A673 (cell line): Measurements from ENCODE around the gene NDST3. TPM values are rescaled to one million over a fixed set of nuclear protein-coding genes. Genes with fewer than 3 reads are reported as not detected.
A peak's percentile ranks its signal among the peaks of the same experiment; 100 is the strongest.

Experiments used
- BruUV-seq: library from RNA; stranded (reverse); fragments of 400-500 nt; replicated peaks from 2 replicates; lab custom pipeline; 2021; lab: Mats Ljungman, UMichigan
- CTCF ChIA-PET: fragments of 300-600 bp; sonication (Branson Sonifier 250); formaldehyde crosslinking; loops from one replicate; lab custom pipeline; 2022; ENCODE audit warnings: antibody characterized with exemption; lab: Charles Lee
- POLR2A ChIA-PET: fragments of 300-600 bp; sonication (Branson Sonifier 250); formaldehyde crosslinking; loops from one replicate; lab custom pipeline; 2022; ENCODE audit warnings: antibody characterized with exemption; ENCODE audit not compliant: low non-redundant PET; lab: Charles Lee
- DNase-seq: peaks from one replicate; pipeline ENCODE4 v3.0.0-alpha.2; 2015; ENCODE audit warnings: low spot score
- H3K27ac ChIP-seq: fragments of 200-600 bp; sonication (generic); 2 replicates; pipeline ENCODE4 v1.5.1; 2016; ENCODE audit warnings: mixed run types, low read depth, mild to moderate bottlenecking, mixed read lengths, antibody characterized with exemption, low read length; ENCODE audit not compliant: poor library complexity, severe bottlenecking
- H3K27me3 ChIP-seq: fragments of 200-600 bp; sonication (generic); replicated peaks from 2 replicates; pipeline ENCODE4 v1.6.1; 2017; ENCODE audit warnings: mixed run types, low read depth, mild to moderate bottlenecking, mixed read lengths, antibody characterized with exemption, low read length; ENCODE audit not compliant: insufficient read depth, poor library complexity
- H3K36me3 ChIP-seq: fragments of 200-600 bp; sonication (generic); 2 replicates; pipeline ENCODE4 v1.6.1; 2016; ENCODE audit warnings: mixed run types, mild to moderate bottlenecking, mixed read lengths, antibody characterized with exemption, low read length; ENCODE audit not compliant: insufficient read depth, poor library complexity, severe bottlenecking
- H3K4me1 ChIP-seq: fragments of 200-600 bp; sonication (generic); 2 replicates; pipeline ENCODE4 v1.6.1; 2017; ENCODE audit warnings: mixed run types, mild to moderate bottlenecking, mixed read lengths, antibody characterized with exemption, low read length; ENCODE audit not compliant: insufficient read depth, poor library complexity, severe bottlenecking
- H3K4me3 ChIP-seq: fragments of 200-600 bp; sonication (generic); 2 replicates; pipeline ENCODE4 v1.5.1; 2016; ENCODE audit warnings: low read depth, mixed run types, mild to moderate bottlenecking, mixed read lengths, low read length; ENCODE audit not compliant: poor library complexity, severe bottlenecking
- H3K9me3 ChIP-seq: fragments of 200-600 bp; sonication (generic); 2 replicates; pipeline ENCODE4 v1.6.1; 2016; ENCODE audit warnings: mixed run types, low read depth, mild to moderate bottlenecking, mixed read lengths, antibody characterized with exemption, low read length; ENCODE audit not compliant: poor library complexity, severe bottlenecking
- CTCF ChIP-seq: fragments of 300-800, 200-600 bp; sonication (generic); conservative IDR thresholded peaks from 2 replicates; pipeline ENCODE4 v1.5.1; 2017; ENCODE audit warnings: low read depth, mild to moderate bottlenecking, antibody characterized with exemption, low read length, moderate library complexity, mixed read lengths
- EZH2 ChIP-seq: fragments of 200-600 bp; sonication (generic); IDR thresholded peaks from 2 replicates; pipeline ENCODE4 v1.6.1; 2017; ENCODE audit warnings: borderline replicate concordance, low read depth, mild to moderate bottlenecking, mixed read lengths, antibody characterized with exemption, low read length; ENCODE audit not compliant: poor library complexity, severe bottlenecking
- intact Hi-C: fragments of 100-400 bp; cut with micrococcal nuclease; formaldehyde crosslinking; loops from one replicate; pipeline ENCODE4 v1.10.0; 2022; ENCODE audit not compliant: unreplicated experiment
- total RNA-seq: library from RNA; stranded (reverse); gene quantifications from 2 replicates; pipeline ENCODE4 v1.2.3, GENCODE V29; 2021

Gene NDST3
- total RNA-seq, 1 experiment from 2014 or later, result 3.0 TPM

GRCh38 chr4:118221227-118221800 is 187.0 kb downstream of the NDST3 start:
- Histone ChIP-seq H3K27me3 (no peaks in the 10 kb centered on the region), H3K4me3 (no peak overlapping the region), H3K36me3 (no peaks in the 10 kb centered on the region), H3K9me3 (no peaks in the 10 kb centered on the region), H3K27ac (no peak overlapping the region), H3K4me1 (no peaks in the 10 kb centered on the region)
- no TSS peak for BruUV-seq
- no peak for DNase-seq
- TF ChIP-seq EZH2, result no peak
- TF ChIP-seq CTCF, result no peak
- ChIA-PET POLR2A (no interaction called here), CTCF (no interaction called here)
- intact Hi-C loops, result loop anchor here (5.0 to 10.0 kb wide), 2 partner anchors 189 to 1087 kb away; partner anchors contain the start of gene NDST3

- intact Hi-C loops, result loop anchor here (2.0 to 10.0 kb wide), 3 partner anchors 148 to 1090 kb away; partner anchors contain the start of gene NDST3
- no TSS peak for BruUV-seq
- H3K36me3 ChIP-seq, result no peaks in the 10 kb centered on the region
- no peaks in the 10 kb centered on the region for H3K27me3 ChIP-seq
- CTCF ChIA-PET, result no interaction called here
- DNase-seq, result peak; percentile 78
- TF ChIP-seq CTCF (peak; percentile 65), EZH2 (no peak)
- H3K4me1 ChIP-seq, result no peaks in the 10 kb centered on the region
- no peak overlapping the region for H3K4me3 ChIP-seq
- H3K9me3 ChIP-seq, result no peaks in the 10 kb centered on the region
- H3K27ac ChIP-seq, result no peak overlapping the region
- POLR2A ChIA-PET, result no interaction called here
Measured at GRCh38 chr4:118224243-118224829, 190.1 kb downstream of the NDST3 start.

- no peak for DNase-seq
- TF ChIP-seq CTCF, result no peak
- no peak for TF ChIP-seq EZH2
- intact Hi-C loops, result loop anchor here (2.0 to 10.0 kb wide), 2 partner anchors 149 to 1091 kb away; no protein-coding TSS in a partner anchor
- ChIA-PET CTCF (no interaction called here), POLR2A (no interaction called here)
- Histone ChIP-seq H3K36me3 (no peaks in the 10 kb centered on the region), H3K4me3 (no peak overlapping the region), H3K9me3 (no peaks in the 10 kb centered on the region), H3K27me3 (no peaks in the 10 kb centered on the region), H3K4me1 (no peaks in the 10 kb centered on the region), H3K27ac (no peak overlapping the region)
- BruUV-seq, result no TSS peak
Measured at GRCh38 chr4:118225511-118225910, 191.2 kb downstream of the NDST3 start.
